ENCODE results near the gene PTPRF. TPM values are rescaled to one million over a fixed set of nuclear protein-coding genes. Genes with fewer than 3 reads are reported as not detected.
A peak's percentile ranks its signal among the peaks of the same experiment; 100 is the strongest.

The PTPRF gene
- total and polyA plus RNA-seq, 4 donors, result 41.2 to 241 (median 85.6) TPM

GRCh38 chr1:43648221-43648847 is 117.7 kb downstream of the PTPRF start:
- TF ChIP-seq SP1 (IDR thresholded peaks at IDR 0.05), result peak; percentile 18
- no peak for TF ChIP-seq FOXA2 (IDR thresholded peaks at IDR 0.05)
- TF ChIP-seq YY1 (IDR thresholded peaks at IDR 0.05), result peak; percentile 80
- TF ChIP-seq HNF4A (conservative IDR thresholded peaks at IDR 0.05), result peak; percentile 44 to 46
- TF ChIP-seq JUND (IDR thresholded peaks at IDR 0.05), result no peak
- peak; percentile 47 to 49 for TF ChIP-seq RXRA (IDR thresholded peaks at IDR 0.05)
- peak; percentile 39 for TF ChIP-seq ATF3 (IDR thresholded peaks at IDR 0.05)
- Histone ChIP-seq H3K9me3 (ENCODE audit: control insufficient read depth in 4 of 4, low read length in 3 of 4) (no peaks in the 10 kb centered on the region), H3K27ac (ENCODE audit: low read depth in 1 of 2, low read length in 2 of 2) (peak overlapping the region; percentile 38 to 73), H3K36me3 (ENCODE audit: control insufficient read depth in 4 of 4, insufficient read depth in 3 of 4, low read depth in 1 of 4, low read length in 3 of 4) (peaks cover 0 to 3% (median 2%) of the 10 kb centered on the region in 4 donors), H3K4me1 (ENCODE audit: control insufficient read depth in 4 of 4, insufficient read depth in 4 of 4, low read length in 3 of 4) (peaks cover 7 to 35% (median 25%) of the 10 kb centered on the region in 4 donors), H3K4me3 (ENCODE audit: low read depth in 1 of 3, low read length in 3 of 3) (no peak overlapping the region), H3K27me3 (ENCODE audit: control insufficient read depth in 4 of 4, insufficient read depth in 4 of 4, low read length in 3 of 4) (no peaks in the 10 kb centered on the region), H3K9ac (ENCODE audit: low read depth in 1 of 2, low read length in 2 of 2) (no peak overlapping the region)
- no peak for DNase-seq (ENCODE audit: low spot score)
- 23% methylated on average over 7 of the region's 7 CpGs for WGBS

DNA sequence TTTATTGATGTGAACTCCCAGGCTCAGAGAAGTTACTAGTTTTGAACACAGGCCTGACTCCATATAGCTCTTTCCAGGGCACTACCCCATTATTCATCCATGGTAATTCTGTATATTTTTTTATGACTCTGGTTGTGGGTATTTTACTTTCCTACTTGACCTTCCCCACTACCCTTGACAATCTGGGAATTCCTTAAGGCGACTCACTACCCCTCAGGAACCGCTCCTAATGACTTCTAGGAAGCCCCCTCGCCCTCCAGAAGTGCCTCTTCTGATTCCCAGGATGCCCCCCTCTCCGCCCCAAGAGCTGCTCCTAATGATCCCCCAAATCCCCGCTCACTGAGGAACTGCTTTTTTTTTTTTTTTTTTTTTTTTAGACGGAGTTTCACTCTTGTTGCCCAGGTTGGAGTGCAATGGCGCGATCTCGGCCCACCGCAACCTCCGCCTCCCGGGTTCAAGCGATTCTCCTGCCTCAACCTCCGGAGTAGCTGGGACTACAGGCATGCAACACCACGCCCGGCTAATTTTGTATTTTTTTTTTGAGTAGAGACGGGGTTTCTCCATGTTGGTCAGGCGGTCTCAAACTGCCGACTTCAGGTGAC is 118.3 kb downstream of the PTPRF start:
- peaks cover 1 to 9% (median 7%) of the 10 kb centered on the region in 4 donors for H3K36me3 ChIP-seq (ENCODE audit: control insufficient read depth in 4 of 4, insufficient read depth in 3 of 4, low read depth in 1 of 4, low read length in 3 of 4)
- TF ChIP-seq YY1 (IDR thresholded peaks at IDR 0.05) (no peak), SP1 (IDR thresholded peaks at IDR 0.05) (no peak), GABPA (IDR thresholded peaks at IDR 0.05 in 1 of 2, conservative IDR thresholded peaks at IDR 0.05 in 1 of 2) (no peak), ATF3 (IDR thresholded peaks at IDR 0.05) (no peak), RAD21 (IDR thresholded peaks at IDR 0.05) (no peak), HNF4G (IDR thresholded peaks at IDR 0.05) (no peak), NR2F2 (IDR thresholded peaks at IDR 0.05) (no peak), FOXA1 (IDR thresholded peaks at IDR 0.05) (no peak), RXRA (IDR thresholded peaks at IDR 0.05) (no peak), FOXA2 (IDR thresholded peaks at IDR 0.05) (no peak), REST (IDR thresholded peaks at IDR 0.05) (no peak), EGR1 (IDR thresholded peaks at IDR 0.05; ENCODE audit: low read depth in 2 of 2) (no peak)
- TF ChIP-seq, protein P1, sequence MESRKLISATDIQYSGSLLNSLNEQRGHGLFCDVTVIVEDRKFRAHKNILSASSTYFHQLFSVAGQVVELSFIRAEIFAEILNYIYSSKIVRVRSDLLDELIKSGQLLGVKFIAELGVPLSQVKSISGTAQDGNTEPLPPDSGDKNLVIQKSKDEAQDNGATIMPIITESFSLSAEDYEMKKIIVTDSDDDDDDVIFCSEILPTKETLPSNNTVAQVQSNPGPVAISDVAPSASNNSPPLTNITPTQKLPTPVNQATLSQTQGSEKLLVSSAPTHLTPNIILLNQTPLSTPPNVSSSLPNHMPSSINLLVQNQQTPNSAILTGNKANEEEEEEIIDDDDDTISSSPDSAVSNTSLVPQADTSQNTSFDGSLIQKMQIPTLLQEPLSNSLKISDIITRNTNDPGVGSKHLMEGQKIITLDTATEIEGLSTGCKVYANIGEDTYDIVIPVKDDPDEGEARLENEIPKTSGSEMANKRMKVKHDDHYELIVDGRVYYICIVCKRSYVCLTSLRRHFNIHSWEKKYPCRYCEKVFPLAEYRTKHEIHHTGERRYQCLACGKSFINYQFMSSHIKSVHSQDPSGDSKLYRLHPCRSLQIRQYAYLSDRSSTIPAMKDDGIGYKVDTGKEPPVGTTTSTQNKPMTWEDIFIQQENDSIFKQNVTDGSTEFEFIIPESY (IDR thresholded peaks at IDR 0.05), result no peak
- TF ChIP-seq, protein P2, sequence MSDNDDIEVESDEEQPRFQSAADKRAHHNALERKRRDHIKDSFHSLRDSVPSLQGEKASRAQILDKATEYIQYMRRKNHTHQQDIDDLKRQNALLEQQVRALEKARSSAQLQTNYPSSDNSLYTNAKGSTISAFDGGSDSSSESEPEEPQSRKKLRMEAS (IDR thresholded peaks at IDR 0.05), result no peak
- no peak for DNase-seq (ENCODE audit: low spot score)
- peak overlapping the region in 1 of 2 donors; percentile 45 for H3K9ac ChIP-seq (ENCODE audit: low read depth in 1 of 2, low read length in 2 of 2)
- peak overlapping the region; percentile 79 to 93 (median 84) for H3K4me3 ChIP-seq (ENCODE audit: low read depth in 1 of 3, low read length in 3 of 3)
- peaks cover 5 to 35% (median 25%) of the 10 kb centered on the region in 4 donors for H3K4me1 ChIP-seq (ENCODE audit: control insufficient read depth in 4 of 4, insufficient read depth in 4 of 4, low read length in 3 of 4)
- H3K27ac ChIP-seq (ENCODE audit: low read depth in 1 of 2, low read length in 2 of 2), result peak overlapping the region; percentile 81 to 96
- no peaks in the 10 kb centered on the region for H3K27me3 ChIP-seq (ENCODE audit: control insufficient read depth in 4 of 4, insufficient read depth in 4 of 4, low read length in 3 of 4)
- 39% methylated on average over 18 of the region's 19 CpGs for WGBS
- no peaks in the 10 kb centered on the region for H3K9me3 ChIP-seq (ENCODE audit: control insufficient read depth in 4 of 4, low read length in 3 of 4)
